Measurements from ENCODE around the gene ADGRG3. TPM values are rescaled to one million over a fixed set of nuclear protein-coding genes. Genes with fewer than 3 reads are reported as not detected.

ADGRG3 gene
- total and polyA plus RNA-seq, 10 of the 15 experiments (the other 5 are each of a cell fraction or from before 2014, with no cell fraction given): 0.10 to 0.11 (median 0.10) TPM; not detected in 7

DNA sequence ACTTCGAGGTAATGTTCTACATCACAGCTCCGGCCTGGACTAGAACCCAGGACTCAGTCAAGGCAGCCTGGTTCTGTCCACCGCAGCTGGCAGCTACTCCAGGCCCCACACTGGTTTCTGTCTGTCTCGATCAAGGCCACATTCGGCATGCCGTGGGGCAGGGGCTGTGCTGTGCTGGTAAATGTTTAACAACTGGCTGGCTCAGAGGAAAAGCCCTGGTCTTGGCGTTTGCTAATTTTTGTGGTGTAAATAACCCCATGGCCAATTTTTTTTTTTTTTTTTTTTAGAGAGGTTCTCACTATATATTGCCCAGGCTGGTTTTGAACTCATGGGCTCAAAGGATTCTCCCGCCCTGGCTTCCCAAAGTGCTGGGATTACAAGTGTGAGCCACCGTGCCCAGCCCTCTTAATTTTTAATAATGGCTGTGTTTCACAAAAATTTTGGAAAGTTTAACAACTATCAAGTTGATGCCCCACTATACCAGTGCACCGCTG, 26.2 kb downstream of the ADGRG3 start:
- ChIA-PET POLR2A (no interaction called here), CTCF (no interaction called here), RAD21 (ENCODE audit: unreplicated experiment) (interaction anchor here (0.6 to 0.7 kb wide), 2 partner anchors 207 to 606 kb away, joined by 3 to 4 read pairs; no protein-coding TSS in a partner anchor), SMC1A (ENCODE audit: uncharacterized antibody, unreplicated experiment) (interaction anchor here (1.1 kb wide), 1 partner anchor 41 kb away, joined by 3 read pairs; the partner anchor contains the start of gene KATNB1)
- no peaks in the 10 kb centered on the region for H4K20me1 ChIP-seq (ENCODE audit: control insufficient read depth, insufficient read depth)
- no peaks in the 10 kb centered on the region for H3K36me3 ChIP-seq (ENCODE audit: control insufficient read depth in 2 of 2, insufficient read depth in 2 of 2, low read length in 1 of 2)
- H3K9me3 ChIP-seq (replicated peaks; ENCODE audit: control insufficient read depth, insufficient read depth, low read length): no peaks in the 10 kb centered on the region
- in situ Hi-C loops (cut with MboI): no loop called here
- H3K4me3 ChIP-seq: no peak overlapping the region
- 50% methylated on average over 10 of the region's 10 CpGs for WGBS (ENCODE audit: insufficient coverage, insufficient replicate concordance, low lambda C conversion rate, missing lambda C conversion rate)
- FAIRE-seq (no peak), ATAC-seq (peak; percentile 11), DNase-seq (ENCODE audit: low read depth, low spot score) (no peak)
- no peak for TF ChIP-seq ZZZ3 (IDR thresholded peaks at IDR 0.05; ENCODE audit: control insufficient read depth, insufficient read length, low read depth)
- no peak for TF ChIP-seq TCF3 (IDR thresholded peaks at IDR 0.05; ENCODE audit: borderline replicate concordance, insufficient read depth, low read depth, low read length)
- TF ChIP-seq ZNF207 (IDR thresholded peaks at IDR 0.05; ENCODE audit: borderline replicate concordance): no peak
- no peak for TF ChIP-seq HSF1 (IDR thresholded peaks at IDR 0.05; ENCODE audit: low read depth, low read length)
- TF ChIP-seq LARP7 (IDR thresholded peaks at IDR 0.05): no peak
- no peak for TF ChIP-seq TAF1 (IDR thresholded peaks at IDR 0.05; ENCODE audit: borderline replicate concordance, low read depth, low read length)
- no peak for TF ChIP-seq ZNF622 (IDR thresholded peaks at IDR 0.05)
- no peak for TF ChIP-seq PRDM15 (CRISPR knock-in tag; IDR thresholded peaks at IDR 0.05)
- no peak for TF ChIP-seq NR2F1 (conservative IDR thresholded peaks at IDR 0.05)
- TF ChIP-seq ELK1 (IDR thresholded peaks at IDR 0.05; ENCODE audit: low read depth, low read length): no peak
- H3K9ac ChIP-seq (ENCODE audit: control insufficient read depth, insufficient read depth, low read length): no peak overlapping the region
- no peak overlapping the region for H3K27ac ChIP-seq (ENCODE audit: control insufficient read depth, insufficient read depth)
- no TSS peak for BruUV-seq (replicated peaks)
- H3K27me3 ChIP-seq (replicated peaks in 1 of 2; ENCODE audit: control insufficient read depth in 2 of 2, insufficient read depth in 2 of 2, low read length in 1 of 2): no peaks in the 10 kb centered on the region
- H2AFZ ChIP-seq (ENCODE audit: control insufficient read depth, low read depth, low read length): no peak overlapping the region
- intact Hi-C loops (cut with micrococcal nuclease; ENCODE audit: unreplicated experiment): no loop called here
- H3K79me2 ChIP-seq (ENCODE audit: control insufficient read depth, insufficient read depth, low read length): no peaks in the 10 kb centered on the region
- peaks cover 14% of the 10 kb centered on the region for H3K4me1 ChIP-seq (ENCODE audit: control insufficient read depth, insufficient read depth, low read length)
- no peak overlapping the region for H3K4me2 ChIP-seq (ENCODE audit: control insufficient read depth, insufficient read depth)
